Mononuclear cell (primary cell): ENCODE data around the gene ATP1A2. TPM values are rescaled to one million over a fixed set of nuclear protein-coding genes. Genes with fewer than 3 reads are reported as not detected.

Experiments
- H3K27me3 ChIP-seq: 2 replicates; pipeline ENCODE4 v1.6.0; 2011; ENCODE audit warnings: low read length, control low read depth; ENCODE audit not compliant: insufficient read depth
- H3K4me1 ChIP-seq: 2 replicates; pipeline ENCODE4 v1.5.1; 2011; ENCODE audit warnings: mild to moderate bottlenecking, low read length, control low read depth; ENCODE audit not compliant: insufficient read depth
- H3K4me3 ChIP-seq: 2 replicates; pipeline ENCODE4 v1.5.1; 2011; ENCODE audit warnings: mild to moderate bottlenecking, low read length, moderate library complexity
- H3K9me3 ChIP-seq: 2 replicates; pipeline ENCODE4 v1.5.1; 2011; ENCODE audit warnings: low read depth, mild to moderate bottlenecking, control low read depth, low read length
- total RNA-seq: library from RNA; depleted of rRNA; stranded (reverse); fragments of >200 nt; gene quantifications from one replicate; pipeline ENCODE4 v1.2.3, GENCODE V29; 2012

The ATP1A2 gene
- total RNA-seq, 1 donor, result 0.10 TPM

- Histone ChIP-seq H3K4me3 (no peak overlapping the region), H3K4me1 (no peaks in the 10 kb centered on the region), H3K9me3 (no peaks in the 10 kb centered on the region), H3K27me3 (no peaks in the 10 kb centered on the region)
Observed at GRCh38 chr1:160133990-160134770, 18.6 kb downstream of the ATP1A2 start.

GRCh38 chr1:160134791-160135572 lies 19.4 kb downstream of the ATP1A2 start:
- H3K9me3 ChIP-seq, result no peaks in the 10 kb centered on the region
- no peak overlapping the region for H3K4me3 ChIP-seq
- no peaks in the 10 kb centered on the region for H3K27me3 ChIP-seq
- H3K4me1 ChIP-seq, result no peaks in the 10 kb centered on the region

- H3K4me1 ChIP-seq, result no peaks in the 10 kb centered on the region
- no peak overlapping the region for H3K4me3 ChIP-seq
- no peaks in the 10 kb centered on the region for H3K9me3 ChIP-seq
- no peaks in the 10 kb centered on the region for H3K27me3 ChIP-seq
Observed at GRCh38 chr1:160136121-160136925, 20.8 kb downstream of the ATP1A2 start.

DNA sequence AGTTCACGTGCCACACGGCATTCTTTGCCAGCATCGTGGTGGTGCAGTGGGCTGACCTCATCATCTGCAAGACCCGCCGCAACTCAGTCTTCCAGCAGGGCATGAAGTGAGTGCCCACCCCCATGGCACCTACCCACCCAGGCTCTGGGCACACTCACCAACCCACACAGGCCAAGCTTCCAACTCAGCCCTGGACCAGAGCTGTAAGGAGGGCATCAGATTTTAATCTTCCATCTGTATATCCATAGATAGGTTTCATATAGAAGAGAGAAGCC lies 21.3 kb downstream of the ATP1A2 start:
- Histone ChIP-seq H3K27me3 (no peaks in the 10 kb centered on the region), H3K9me3 (no peaks in the 10 kb centered on the region), H3K4me1 (peaks cover 3% of the 10 kb centered on the region), H3K4me3 (no peak overlapping the region)

DNA sequence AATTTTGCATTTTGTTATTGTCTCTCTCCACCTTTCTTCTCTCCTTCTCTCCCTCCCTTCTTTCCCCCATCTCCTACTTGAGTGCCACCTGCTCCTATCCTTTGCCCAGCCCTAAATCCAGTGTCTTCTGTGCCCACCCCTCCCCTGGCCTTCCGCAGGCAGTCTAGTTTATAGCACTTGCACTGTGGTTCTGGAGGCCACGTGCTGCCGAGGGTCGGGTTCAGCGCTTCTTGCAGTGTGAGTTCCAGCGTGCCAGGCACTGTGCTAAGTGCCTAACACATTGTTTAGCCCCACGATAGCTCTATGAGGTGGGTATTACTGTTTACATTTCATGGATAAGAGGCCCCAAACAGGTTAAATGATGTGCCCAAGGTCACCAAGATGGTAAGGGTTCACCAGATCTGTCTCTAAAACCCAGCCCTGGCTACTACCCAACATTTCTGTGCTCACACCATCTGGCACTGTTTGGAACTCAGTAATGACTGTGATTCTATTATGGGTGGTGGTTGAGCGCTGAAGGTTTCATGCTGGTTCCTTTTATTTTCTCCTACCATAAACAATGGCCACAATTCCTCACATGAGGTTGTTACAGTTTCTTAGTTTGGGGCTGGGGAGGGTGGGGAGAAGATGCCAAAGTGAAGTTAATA lies 21.8 kb downstream of the ATP1A2 start:
- Histone ChIP-seq H3K27me3 (no peaks in the 10 kb centered on the region), H3K4me3 (no peak overlapping the region)

DNA sequence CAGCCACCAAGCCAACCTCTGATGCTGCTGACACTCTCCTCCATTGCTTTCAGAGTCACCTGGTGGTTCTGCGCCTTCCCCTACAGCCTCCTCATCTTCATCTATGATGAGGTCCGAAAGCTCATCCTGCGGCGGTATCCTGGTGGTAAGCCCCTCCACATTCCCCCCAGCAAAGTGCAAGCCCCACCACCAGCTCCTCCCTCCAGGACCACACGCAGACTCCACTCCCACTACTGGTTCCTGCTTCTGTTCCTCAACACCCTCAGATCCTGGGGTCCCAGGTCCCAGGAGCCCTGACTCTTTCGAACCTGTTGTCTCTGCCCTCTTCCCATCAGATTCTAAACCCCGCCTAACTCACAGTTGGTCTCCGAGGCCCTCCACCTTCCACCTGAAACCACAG lies 24.3 kb downstream of the ATP1A2 start:
- no peak overlapping the region for H3K4me3 ChIP-seq
- H3K4me1 ChIP-seq, result peaks cover 8% of the 10 kb centered on the region
- no peaks in the 10 kb centered on the region for H3K9me3 ChIP-seq
- H3K27me3 ChIP-seq, result no peaks in the 10 kb centered on the region

More for the DNA sequence above, 21.8 kb downstream of the ATP1A2 start:
- Histone ChIP-seq H3K9me3 (no peaks in the 10 kb centered on the region), H3K4me1 (peaks cover 3% of the 10 kb centered on the region)

- Histone ChIP-seq H3K9me3 (no peaks in the 10 kb centered on the region), H3K4me1 (peaks cover 8% of the 10 kb centered on the region), H3K4me3 (no peak overlapping the region), H3K27me3 (no peaks in the 10 kb centered on the region)
Observed at GRCh38 chr1:160143695-160144094, 28.1 kb downstream of the ATP1A2 start.

DNA sequence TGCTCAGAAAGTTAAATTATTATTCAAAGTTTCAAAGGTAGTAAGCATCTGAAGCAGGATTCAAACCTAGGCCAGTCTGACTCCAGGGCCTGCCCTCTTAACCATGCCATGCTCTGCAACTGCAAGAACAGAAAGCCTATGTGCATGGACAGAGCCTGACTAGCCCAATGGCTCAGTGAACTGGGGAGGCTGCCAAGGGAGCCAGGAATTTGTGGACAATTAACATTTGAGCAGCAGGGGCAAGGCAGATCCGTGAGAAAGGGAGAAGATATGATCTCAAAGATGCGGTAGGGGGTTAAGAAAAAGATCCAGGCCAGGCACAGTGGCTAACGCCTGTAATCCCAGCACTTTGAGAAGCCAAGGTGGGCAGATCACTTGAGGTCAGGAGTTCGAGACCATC lies 29.4 kb downstream of the ATP1A2 start:
- Histone ChIP-seq H3K4me3 (no peak overlapping the region), H3K4me1 (peaks cover 8% of the 10 kb centered on the region), H3K27me3 (no peaks in the 10 kb centered on the region), H3K9me3 (no peaks in the 10 kb centered on the region)

GRCh38 chr1:160146107-160146506 lies 30.5 kb downstream of the ATP1A2 start:
- Histone ChIP-seq H3K4me1 (peaks cover 8% of the 10 kb centered on the region), H3K4me3 (no peak overlapping the region)

GRCh38 chr1:160148121-160148520 lies 32.6 kb downstream of the ATP1A2 start:
- Histone ChIP-seq H3K27me3 (no peaks in the 10 kb centered on the region), H3K4me1 (peaks cover under 1% of the 10 kb centered on the region), H3K9me3 (no peaks in the 10 kb centered on the region), H3K4me3 (no peak overlapping the region)

More at GRCh38 chr1:160146107-160146506, 30.5 kb downstream of the ATP1A2 start:
- Histone ChIP-seq H3K9me3 (no peaks in the 10 kb centered on the region), H3K27me3 (no peaks in the 10 kb centered on the region)

GRCh38 chr1:160149233-160149632 lies 33.7 kb downstream of the ATP1A2 start:
- no peaks in the 10 kb centered on the region for H3K9me3 ChIP-seq
- H3K4me1 ChIP-seq, result no peaks in the 10 kb centered on the region
- H3K4me3 ChIP-seq, result no peak overlapping the region
- no peaks in the 10 kb centered on the region for H3K27me3 ChIP-seq

DNA sequence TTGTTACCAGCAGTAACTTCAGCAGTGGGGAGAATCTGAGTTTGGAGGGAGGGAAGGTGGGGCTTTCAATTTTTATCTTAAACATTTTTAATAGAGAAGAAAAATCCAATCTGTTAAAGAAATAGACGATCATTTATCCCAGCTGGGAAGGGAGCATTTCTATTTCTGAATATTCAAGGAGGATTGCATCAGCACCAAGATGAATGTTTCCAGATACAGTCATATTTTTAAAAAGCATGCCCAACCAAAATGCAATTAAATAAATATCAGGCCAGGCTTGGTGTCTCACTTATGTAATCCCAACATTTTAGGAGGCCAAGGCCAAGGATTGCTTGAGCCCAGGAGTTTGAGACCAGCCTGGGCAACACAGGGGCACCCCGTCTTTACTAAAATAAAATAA lies 34.2 kb downstream of the ATP1A2 start:
- no peaks in the 10 kb centered on the region for H3K9me3 ChIP-seq
- no peaks in the 10 kb centered on the region for H3K27me3 ChIP-seq
- H3K4me1 ChIP-seq, result no peaks in the 10 kb centered on the region
- H3K4me3 ChIP-seq, result no peak overlapping the region

GRCh38 chr1:160151303-160151702 lies 35.7 kb downstream of the ATP1A2 start, which contains the start of gene ATP1A4:
TSS of gene ATP1A4 (plus strand) at chr1:160151603. CDS start at chr1:160152041, 438 bp downstream.
- Histone ChIP-seq H3K9me3 (no peaks in the 10 kb centered on the region), H3K4me3 (no peak within 1 kb of the TSS), H3K4me1 (no peaks in the 10 kb centered on the region), H3K27me3 (no peaks in the 10 kb centered on the region)

DNA sequence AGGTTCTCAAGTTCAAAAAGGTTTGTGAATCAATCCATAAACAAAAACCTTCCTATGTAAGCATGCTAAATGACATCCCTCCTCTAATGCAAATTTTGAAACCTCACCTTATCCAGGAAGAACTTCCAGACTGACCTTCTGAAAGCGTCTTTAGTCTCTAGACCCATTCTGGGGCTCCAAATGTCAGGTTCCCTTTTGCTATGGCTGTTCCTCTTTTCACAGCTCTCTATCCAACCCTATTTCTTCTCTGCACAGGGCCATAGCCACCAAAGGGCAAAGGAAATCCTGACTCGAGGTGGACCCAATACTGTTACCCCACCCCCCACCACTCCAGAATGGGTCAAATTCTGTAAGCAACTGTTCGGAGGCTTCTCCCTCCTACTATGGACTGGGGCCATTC lies 39.2 kb downstream of the ATP1A2 start:
- Histone ChIP-seq H3K9me3 (no peaks in the 10 kb centered on the region), H3K27me3 (no peaks in the 10 kb centered on the region), H3K4me3 (no peak overlapping the region), H3K4me1 (no peaks in the 10 kb centered on the region)

GRCh38 chr1:160156361-160156760 lies 40.8 kb downstream of the ATP1A2 start:
- Histone ChIP-seq H3K4me3 (no peak overlapping the region), H3K27me3 (no peaks in the 10 kb centered on the region), H3K4me1 (peaks cover 1% of the 10 kb centered on the region), H3K9me3 (no peaks in the 10 kb centered on the region)
